CD4-positive, alpha-beta T cell treated with Interleukin-12 subunit alpha and Interleukin-12 subunit beta, for 1 hour (primary cell): ENCODE data around the gene GTF2H4.
"Not testable (repeated sequence)": the region's sequence is repeated elsewhere in the genome, so short reads cannot be mapped to it uniquely, and the experiment has no call there.

Source experiments
- DNase-seq: peaks from one replicate; pipeline ENCODE4 v3.0.0-alpha.2; 2020

GTF2H4 gene

DNA sequence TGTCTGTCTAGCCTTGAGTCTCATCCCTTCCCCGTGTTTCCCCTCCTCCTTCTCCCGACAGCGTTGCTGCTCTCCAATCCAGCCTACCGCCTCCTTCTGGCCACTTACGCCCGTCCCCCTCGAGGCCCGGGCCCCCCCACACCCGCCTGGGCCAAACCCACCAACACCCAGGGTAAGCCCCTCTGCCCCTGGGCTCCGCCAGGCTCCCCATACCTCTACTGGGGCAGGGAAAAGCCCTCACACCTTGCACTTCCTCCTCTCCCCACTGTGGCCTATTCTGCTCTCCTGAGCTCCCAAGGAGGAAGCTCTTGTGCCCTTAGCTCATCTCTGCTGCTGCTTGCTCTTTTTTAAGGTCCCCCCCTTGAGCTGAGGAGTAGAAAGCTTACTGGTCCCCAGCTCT, 12.7 kb upstream of the GTF2H4 start:
- DNase-seq = no peak

DNA sequence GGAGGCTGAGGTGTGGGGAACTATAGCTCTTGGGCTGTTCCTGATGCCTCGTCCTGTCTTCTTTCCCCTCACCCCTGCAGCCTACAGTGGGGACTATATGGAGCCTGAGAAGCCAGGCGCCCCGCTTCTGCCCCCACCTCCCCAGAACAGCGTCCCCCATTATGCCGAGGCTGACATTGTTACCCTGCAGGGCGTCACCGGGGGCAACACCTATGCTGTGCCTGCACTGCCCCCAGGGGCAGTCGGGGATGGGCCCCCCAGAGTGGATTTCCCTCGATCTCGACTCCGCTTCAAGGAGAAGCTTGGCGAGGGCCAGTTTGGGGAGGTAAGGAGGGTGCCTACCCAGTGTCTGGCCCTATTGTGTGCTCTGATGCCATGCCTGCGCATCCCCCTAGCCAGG, 11.5 kb upstream of the GTF2H4 start:
- DNase-seq = no peak

DNA sequence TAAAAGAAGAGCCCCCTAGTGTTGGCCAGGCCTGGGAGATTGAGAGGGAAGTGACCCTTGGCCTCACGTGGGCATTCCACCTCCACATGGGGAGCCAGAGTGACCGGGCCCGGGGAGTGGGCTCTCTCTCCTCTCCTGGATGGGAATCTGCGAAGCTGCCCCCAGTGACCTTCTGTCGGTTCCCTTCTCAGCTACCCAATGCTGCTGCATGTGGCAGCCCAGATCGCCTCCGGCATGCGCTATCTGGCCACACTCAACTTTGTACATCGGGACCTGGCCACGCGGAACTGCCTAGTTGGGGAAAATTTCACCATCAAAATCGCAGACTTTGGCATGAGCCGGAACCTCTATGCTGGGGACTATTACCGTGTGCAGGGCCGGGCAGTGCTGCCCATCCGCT, 10.1 kb upstream of the GTF2H4 start:
- no peak for DNase-seq

GRCh38 chr6:30898750-30899360, 9.2 kb upstream of the GTF2H4 start:
- DNase-seq = no peak

DNA sequence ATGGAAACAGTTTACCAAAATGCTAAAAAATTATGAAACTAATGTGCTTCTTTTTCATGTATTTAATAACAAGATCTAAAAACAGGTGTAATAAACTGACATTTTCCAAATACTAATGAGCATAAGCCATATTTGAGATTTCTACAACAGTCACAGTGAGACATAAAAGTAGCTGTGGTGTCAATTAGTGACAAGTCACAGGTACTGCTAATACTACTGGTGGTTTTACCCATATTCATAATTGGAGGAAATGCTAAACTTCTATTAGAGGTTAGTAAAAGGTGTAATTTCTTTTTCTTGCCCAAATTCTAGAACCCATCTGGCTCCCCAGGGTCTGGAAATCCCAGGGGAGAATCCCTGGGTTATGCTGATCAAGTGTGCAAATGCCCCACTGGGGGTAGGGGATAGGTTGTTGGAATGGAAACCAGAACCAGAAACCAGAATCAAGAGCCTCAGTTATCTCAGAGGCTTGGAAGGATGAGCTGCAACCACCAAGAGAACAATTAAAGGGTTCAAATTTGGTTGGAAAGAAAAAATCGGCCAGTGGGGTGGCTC, 7.1 kb upstream of the GTF2H4 start:
- no peak for DNase-seq

GRCh38 chr6:30901436-30901835, 6.6 kb upstream of the GTF2H4 start:
- no peak for DNase-seq

GRCh38 chr6:30902196-30902595, 5.8 kb upstream of the GTF2H4 start:
- DNase-seq = not testable (repeated sequence)

DNA sequence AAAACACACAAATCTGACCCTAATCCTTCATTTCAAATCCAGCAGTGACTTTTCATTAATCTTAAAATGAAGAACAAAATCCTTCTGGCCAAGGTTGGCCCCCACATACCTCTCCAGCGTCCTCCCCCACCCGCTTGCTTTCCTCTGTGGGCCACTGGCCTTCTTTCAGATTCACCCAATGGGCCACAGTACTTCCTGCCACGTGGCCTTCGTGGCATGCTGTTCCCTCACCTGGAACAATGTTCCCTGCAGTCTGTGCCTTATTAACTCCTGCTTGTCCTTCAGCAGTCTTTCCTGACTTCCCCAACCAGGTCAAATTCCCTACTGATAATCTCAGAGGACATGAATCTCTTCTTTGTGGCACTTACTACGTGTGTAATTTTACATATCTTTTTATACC, 5.3 kb upstream of the GTF2H4 start:
- DNase-seq = no peak

- DNase-seq = no peak
These were observed 4.8 kb upstream of the GTF2H4 start for GRCh38 chr6:30903236-30903635.

DNA sequence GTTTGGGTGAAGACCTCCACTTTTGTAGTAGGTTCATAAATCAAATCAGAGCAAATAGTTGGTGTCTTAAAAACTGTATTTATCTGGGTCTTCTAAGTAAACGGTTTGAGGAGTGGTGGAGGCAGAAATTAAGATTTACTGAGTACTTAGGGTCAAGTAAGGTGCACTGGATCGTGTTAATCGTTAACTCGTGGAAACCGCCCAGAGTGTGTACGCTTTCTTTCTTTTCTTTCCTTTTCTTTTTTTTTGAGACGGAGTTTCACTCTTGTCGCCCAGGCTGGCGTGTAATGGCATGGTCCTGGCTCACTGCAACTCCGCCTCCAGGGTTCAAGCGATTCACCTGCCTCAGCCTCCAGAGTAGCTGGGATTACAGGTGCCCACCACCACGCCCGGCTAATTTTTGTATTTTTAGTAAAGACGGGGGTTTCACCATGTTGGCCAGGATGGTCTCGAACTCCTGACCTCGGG, 683 bp upstream of the GTF2H4 start:
- not testable (repeated sequence) for DNase-seq

DNA sequence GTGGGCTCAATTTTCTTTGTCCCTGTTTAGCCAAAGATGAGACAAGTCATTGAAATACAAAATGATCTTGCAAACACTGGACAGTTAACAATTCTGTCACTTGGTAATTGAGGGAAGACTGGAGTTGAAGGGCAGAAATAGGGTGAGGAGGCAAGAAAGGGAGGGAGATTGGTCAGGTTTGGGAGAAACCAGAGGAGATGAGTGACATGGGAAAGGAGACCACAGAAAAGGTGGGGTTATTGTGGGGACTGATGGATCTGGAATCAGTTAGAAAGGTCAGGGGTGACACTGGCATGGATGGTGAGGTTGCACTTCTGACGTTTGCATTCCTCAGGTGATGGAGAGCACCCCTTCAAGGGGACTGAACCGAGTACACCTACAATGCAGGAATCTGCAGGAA, 693 bp downstream of the GTF2H4 start:
- DNase-seq = no peak

DNA sequence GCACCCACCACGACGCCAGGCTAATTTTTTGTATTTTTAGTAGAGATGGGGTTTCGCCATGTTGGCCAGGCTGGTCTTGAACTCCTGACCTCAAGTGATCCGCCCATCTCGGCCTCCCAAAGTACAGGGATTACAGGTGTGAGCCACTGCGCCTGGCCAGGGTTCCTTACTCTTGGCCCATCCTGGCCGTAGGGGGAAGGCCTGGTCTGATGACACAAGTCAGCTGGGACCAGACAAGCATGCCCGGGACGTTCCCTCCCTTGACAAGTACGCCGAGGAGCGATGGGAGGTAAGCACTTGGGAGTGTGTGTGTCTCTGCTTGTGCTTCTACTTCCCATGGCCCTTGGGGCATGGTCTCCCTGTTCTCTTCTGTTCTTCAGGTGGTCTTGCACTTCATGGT, 2.5 kb downstream of the GTF2H4 start:
- DNase-seq = not testable (repeated sequence)

- no peak for DNase-seq
These were observed 4.9 kb downstream of the GTF2H4 start for GRCh38 chr6:30912746-30913520.

GRCh38 chr6:30913721-30914075, 5.7 kb downstream of the GTF2H4 start:
- no peak for DNase-seq

- DNase-seq = peak; percentile 92
These were observed 6.3 kb downstream of the GTF2H4 start, which contains the start of gene VARS2 for GRCh38 chr6:30914076-30914853. VARS2 (plus strand) TSS chr6:30914238; CDS start chr6:30914837, 599 bp downstream.

DNA sequence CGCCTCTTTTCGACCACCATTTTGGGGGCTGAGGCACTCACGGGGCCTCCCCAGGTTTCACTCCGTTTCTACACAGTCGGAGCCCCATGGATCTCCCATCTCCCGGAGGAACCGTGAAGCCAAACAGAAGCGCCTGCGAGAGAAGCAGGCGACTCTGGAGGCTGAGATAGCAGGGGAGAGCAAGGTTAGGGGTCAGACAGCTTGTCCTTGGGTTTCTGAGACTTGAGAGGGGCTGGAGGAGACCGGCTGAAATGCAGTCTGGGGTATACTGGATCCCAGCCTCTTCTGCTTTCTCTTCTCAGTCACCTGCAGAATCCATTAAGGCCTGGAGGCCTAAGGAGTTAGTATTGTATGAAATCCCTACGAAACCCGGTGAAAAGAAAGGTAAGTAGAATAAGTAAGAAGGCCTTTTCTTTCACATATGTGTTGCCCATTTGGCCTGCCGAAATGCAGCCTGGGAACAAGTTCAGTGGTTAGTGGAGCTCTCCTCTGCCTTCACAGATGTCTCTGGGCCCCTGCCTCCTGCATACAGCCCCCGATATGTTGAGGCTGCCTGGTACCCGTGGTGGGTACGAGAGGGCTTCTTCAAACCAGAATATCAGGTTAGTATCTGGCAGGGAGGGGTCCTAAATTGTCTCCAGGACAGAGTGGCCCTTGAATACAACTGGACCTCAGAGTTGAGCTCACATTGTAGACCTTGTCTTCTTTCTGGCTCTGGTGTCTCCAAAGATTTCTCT, 7.0 kb downstream of the GTF2H4 start:
- no peak for DNase-seq

- peak; percentile 44 for DNase-seq
These were observed 7.6 kb downstream of the GTF2H4 start for GRCh38 chr6:30915591-30915946.

DNA sequence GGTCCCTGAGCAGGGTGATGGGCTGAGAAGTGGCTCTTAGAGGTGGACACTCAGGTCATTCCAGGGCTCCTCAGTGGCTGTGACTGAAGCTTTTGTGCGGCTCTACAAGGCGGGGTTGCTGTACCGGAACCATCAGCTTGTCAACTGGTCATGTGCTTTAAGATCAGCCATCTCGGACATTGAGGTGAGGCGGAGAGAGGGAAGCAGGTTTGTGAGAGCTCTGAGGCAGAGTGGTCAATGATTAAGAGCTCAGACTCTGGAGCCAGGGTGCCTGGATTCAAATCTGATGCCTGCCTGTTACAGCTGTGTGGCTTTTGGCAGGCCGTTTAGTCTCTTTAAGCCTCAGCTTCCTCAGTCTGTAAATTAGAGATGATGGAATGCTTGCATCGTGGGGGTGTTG, 9.0 kb downstream of the GTF2H4 start:
- DNase-seq = no peak

- no peak for DNase-seq
These were observed 9.5 kb downstream of the GTF2H4 start for GRCh38 chr6:30917487-30917886.

- DNase-seq = no peak
These were observed 10.7 kb downstream of the GTF2H4 start for GRCh38 chr6:30918670-30919069.

DNA sequence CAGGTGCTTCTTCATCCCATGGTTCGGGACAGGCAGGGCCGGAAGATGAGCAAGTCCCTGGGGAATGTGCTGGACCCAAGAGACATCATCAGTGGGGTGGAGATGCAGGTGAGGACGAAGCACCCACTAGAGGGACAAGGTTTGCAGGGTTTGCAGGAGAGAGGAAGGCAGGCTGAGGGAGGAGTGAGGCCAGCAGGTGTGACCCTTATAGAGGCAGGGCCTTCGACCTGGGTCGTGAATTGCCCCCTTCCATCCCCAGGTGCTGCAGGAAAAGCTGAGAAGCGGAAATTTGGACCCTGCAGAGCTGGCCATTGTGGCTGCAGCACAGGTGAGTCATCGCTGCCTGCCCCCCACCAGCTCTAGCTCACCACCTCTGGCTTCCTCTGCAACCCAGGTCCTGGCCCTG, 14.4 kb downstream of the GTF2H4 start:
- no peak for DNase-seq

GRCh38 chr6:30924040-30924627, 16.1 kb downstream of the GTF2H4 start:
- DNase-seq = not testable (repeated sequence)
